HCT116 (cell line): ENCODE measurements around the gene EXOC4. TPM values are rescaled to one million over a fixed set of nuclear protein-coding genes. Genes with fewer than 3 reads are reported as not detected.

Experiments used
- ATAC-seq: fragments of 200-7000 bp; cut with Tn5 transposase; 2 replicates; pipeline ENCODE4 v1.9.1; 2020; ENCODE audit warnings: mild to moderate bottlenecking, moderate library complexity
- BruUV-seq: library from RNA; stranded (reverse); fragments of 400-500 nt; replicated peaks from 2 replicates; lab custom pipeline; 2021; lab: Mats Ljungman, UMichigan
- CTCF ChIA-PET: fragments of 300-600 bp; sonication (Branson Sonifier 250); formaldehyde crosslinking; loops from one replicate; lab custom pipeline; 2021; ENCODE audit warnings: antibody characterized with exemption; lab: Charles Lee
- POLR2A ChIA-PET: fragments of 300-600, 350-600 bp; sonication (Branson Sonifier 250); formaldehyde crosslinking; loops from one replicate; lab custom pipeline; 2021; ENCODE audit warnings: antibody characterized with exemption; lab: Charles Lee
- RAD21 ChIA-PET, 2 experiments: fragments of 300-600 bp; sonication (Branson Sonifier 250); formaldehyde crosslinking; loops; one replicate each; lab custom pipeline; 2023; ENCODE audit warnings: low total read pairs in 2 of 2; ENCODE audit not compliant: uncharacterized antibody in 2 of 2, unreplicated experiment in 2 of 2, low non-redundant PET in 1 of 2; lab: Charles Lee
- DNase-seq: peaks from one replicate; pipeline ENCODE4 v3.0.0-alpha.2; 2010; ENCODE audit warnings: low read depth, low spot score
- H2AFZ ChIP-seq: fragments of 200-600 bp; shearing (Covaris generic), sonication (generic); 2 replicates; pipeline ENCODE4 v1.6.1; 2017; ENCODE audit warnings: low read depth, mixed run types, mixed read lengths, antibody characterized with exemption, low read length; ENCODE audit not compliant: poor library complexity, severe bottlenecking
- H3K27ac ChIP-seq: 2 replicates; pipeline ENCODE4 v1.5.1; 2012; ENCODE audit warnings: low read depth, low read length
- H3K27me3 ChIP-seq: fragments of 200-600 bp; sonication (generic); 2 replicates; pipeline ENCODE4 v1.6.1; 2016; ENCODE audit warnings: mixed run types, low read length, mixed read lengths; ENCODE audit not compliant: insufficient read depth
- H3K36me3 ChIP-seq, 2 experiments: fragments of 200-500 bp in 1 of 2; fragments of 200-600 bp in 1 of 2; sonication (Bioruptor generic) in 1 of 2; sonication (generic) in 1 of 2; 2 replicates each; pipeline versions ENCODE4 v1.5.1 to v1.6.1; 2014 to 2016; ENCODE audit warnings: low read length in 2 of 2, inconsistent platforms in 1 of 2, mixed read lengths in 1 of 2, mixed run types in 1 of 2; ENCODE audit not compliant: insufficient read depth in 2 of 2, control insufficient read depth in 1 of 2
- H3K4me1 ChIP-seq, 2 experiments: fragments of 200-600 bp in 1 of 2; sonication (generic) in 1 of 2; 2 replicates each; pipeline versions ENCODE4 v1.5.1 to v1.6.1; 2012 to 2017; ENCODE audit warnings: low read length in 2 of 2, inconsistent platforms in 1 of 2, mild to moderate bottlenecking in 1 of 2, mixed read lengths in 1 of 2, mixed run types in 1 of 2, moderate library complexity in 1 of 2; ENCODE audit not compliant: insufficient read depth in 2 of 2, control insufficient read depth in 1 of 2
- H3K4me2 ChIP-seq: fragments of 200-600 bp; sonication (generic); 2 replicates; pipeline ENCODE4 v1.6.1; 2017; ENCODE audit warnings: mixed run types, low read length, mixed read lengths
- H3K4me3 ChIP-seq, 2 experiments: fragments of 200-600 bp in 1 of 2; sonication (generic) in 1 of 2; replicated peaks in 1 of 2; 2 replicates each; pipeline ENCODE4 v1.5.1; 2011 to 2016; ENCODE audit warnings: low read length in 2 of 2, control low read depth in 1 of 2, low read depth in 1 of 2, mild to moderate bottlenecking in 1 of 2, mixed read lengths in 1 of 2, mixed run types in 1 of 2
- H3K79me2 ChIP-seq: fragments of 200-600 bp; sonication (generic); 2 replicates; pipeline ENCODE4 v1.6.1; 2017; ENCODE audit warnings: mild to moderate bottlenecking, mixed run types, low read length, moderate library complexity, mixed read lengths; ENCODE audit not compliant: insufficient read depth
- H3K9ac ChIP-seq: fragments of 200-600 bp; sonication (generic); 2 replicates; pipeline ENCODE4 v1.6.1; 2016; ENCODE audit warnings: low read length, mixed read lengths
- H3K9me2 ChIP-seq: fragments of 200-600 bp; sonication (generic), shearing (Covaris generic); 2 replicates; pipeline ENCODE4 v1.6.1; 2017; ENCODE audit warnings: mixed run types, mild to moderate bottlenecking, moderate library complexity; ENCODE audit not compliant: insufficient read depth
- H3K9me3 ChIP-seq, 2 experiments: fragments of 200-500 bp in 1 of 2; fragments of 200-600 bp in 1 of 2; sonication (Bioruptor generic) in 1 of 2; sonication (generic) in 1 of 2; 2 replicates each; pipeline ENCODE4 v1.6.1; 2014 to 2017; ENCODE audit warnings: low read length in 2 of 2, mixed read lengths in 2 of 2, inconsistent platforms in 1 of 2, low read depth in 1 of 2, mild to moderate bottlenecking in 1 of 2, mixed run types in 1 of 2, moderate library complexity in 1 of 2; ENCODE audit not compliant: control insufficient read depth in 1 of 2, insufficient read depth in 1 of 2
- H4K20me1 ChIP-seq: fragments of 200-600 bp; sonication (generic), shearing (Covaris generic); 2 replicates; pipeline ENCODE4 v1.6.1; 2017; ENCODE audit warnings: mixed run types, mild to moderate bottlenecking, moderate library complexity; ENCODE audit not compliant: insufficient read depth
- CBX3 ChIP-seq: IDR thresholded peaks from 2 replicates; pipeline ENCODE4 v1.6.1; 2012; ENCODE audit warnings: low read depth
- ELF1 ChIP-seq: IDR thresholded peaks from 2 replicates; pipeline ENCODE4 v1.6.1; 2012; ENCODE audit warnings: low read depth, borderline replicate concordance
- EZH2phosphoT487 ChIP-seq: fragments of 200-600 bp; IDR thresholded peaks from 2 replicates; pipeline ENCODE4 v1.6.1; 2018; ENCODE audit warnings: antibody characterized with exemption, borderline replicate concordance
- FOSL1 ChIP-seq: IDR thresholded peaks from 2 replicates; pipeline ENCODE4 v1.6.1; 2012; ENCODE audit warnings: low read depth
- POLR2A ChIP-seq: IDR thresholded peaks from 2 replicates; pipeline ENCODE4 v1.7.0; 2011; ENCODE audit warnings: borderline replicate concordance; ENCODE audit not compliant: insufficient read depth, insufficient read length; ENCODE audit errors: extremely low read depth
- POLR2AphosphoS5 ChIP-seq: IDR thresholded peaks from 2 replicates; pipeline ENCODE4 v1.6.1; 2011; ENCODE audit warnings: mild to moderate bottlenecking, low read depth, low read length, moderate library complexity
- RAD21 ChIP-seq: IDR thresholded peaks from 2 replicates; pipeline ENCODE4 v1.6.1; 2012; ENCODE audit warnings: low read depth, mild to moderate bottlenecking
- REST ChIP-seq: IDR thresholded peaks from 2 replicates; pipeline ENCODE4 v1.6.1; 2012; ENCODE audit warnings: low read depth
- SIN3A ChIP-seq: IDR thresholded peaks from 2 replicates; pipeline ENCODE4 v1.6.1; 2012; ENCODE audit warnings: low read depth
- SP1 ChIP-seq: IDR thresholded peaks from 2 replicates; pipeline ENCODE4 v1.6.1; 2012; ENCODE audit warnings: low read depth
- SRF ChIP-seq: IDR thresholded peaks from 2 replicates; pipeline ENCODE4 v1.6.1; 2012; ENCODE audit warnings: low read depth
- TCF7L2 ChIP-seq: IDR thresholded peaks from 2 replicates; pipeline ENCODE4 v1.7.0; 2011; ENCODE audit warnings: borderline replicate concordance, inconsistent platforms; ENCODE audit not compliant: insufficient read depth, insufficient read length; ENCODE audit errors: extremely low read depth
- YY1 ChIP-seq: IDR thresholded peaks from 2 replicates; pipeline ENCODE4 v1.6.1; 2011; ENCODE audit warnings: low read length, low read depth, moderate library complexity, mild to moderate bottlenecking; ENCODE audit not compliant: insufficient replicate concordance; ENCODE audit errors: extremely low read depth
- ZBTB33 ChIP-seq: IDR thresholded peaks from 2 replicates; pipeline ENCODE4 v1.6.1; 2011; ENCODE audit warnings: mild to moderate bottlenecking, low read length, moderate library complexity; ENCODE audit not compliant: insufficient replicate concordance; ENCODE audit errors: extremely low read depth
- ZFX ChIP-seq: fragments of 450-650 bp; IDR thresholded peaks from 2 replicates; pipeline ENCODE4 v1.6.1; 2017
- intact Hi-C: fragments of 100-400 bp; cut with micrococcal nuclease; formaldehyde crosslinking; loops from 2 replicates; pipeline ENCODE4 v1.10.0; 2022
- total RNA-seq: library from RNA; stranded (reverse); gene quantifications from one replicate; pipeline ENCODE4 v1.2.1, GENCODE V29; 2021; ENCODE audit not compliant: unreplicated experiment
- TF ChIP-seq, protein P1 (sequence below), 3 experiments: fragments of 200-600 bp in 1 of 3; sonication (generic) in 1 of 3; IDR thresholded peaks in 2 of 3; conservative IDR thresholded peaks in 1 of 3; 2 replicates each; pipeline ENCODE4 v1.5.1; 2012 to 2017; ENCODE audit warnings: low read depth in 2 of 3, low read length in 2 of 3, antibody characterized with exemption in 1 of 3, borderline replicate concordance in 1 of 3, control low read depth in 1 of 3, mild to moderate bottlenecking in 1 of 3, mixed read lengths in 1 of 3, mixed run types in 1 of 3, moderate library complexity in 1 of 3; ENCODE audit not compliant: insufficient read depth in 1 of 3
- TF ChIP-seq, protein P2 (sequence below): IDR thresholded peaks from 2 replicates; pipeline ENCODE4 v1.6.1; 2012

The EXOC4 gene
- total RNA-seq, 1 experiment from 2014 or later = 40.3 TPM

- ATAC-seq = no peak
- no TSS peak for BruUV-seq
Measured at GRCh38 chr7:133845005-133845404, 592.1 kb downstream of the EXOC4 start.

More at GRCh38 chr7:133845005-133845404, 592.1 kb downstream of the EXOC4 start:
- Histone ChIP-seq H3K27ac (no peak overlapping the region), H2AFZ (no peak overlapping the region), H3K4me3 (no peak overlapping the region), H3K27me3 (no peaks in the 10 kb centered on the region), H4K20me1 (no peaks in the 10 kb centered on the region), H3K36me3 (no peaks in the 10 kb centered on the region), H3K9me3 (no peaks in the 10 kb centered on the region), H3K9ac (no peak overlapping the region), H3K9me2 (no peaks in the 10 kb centered on the region), H3K4me1 (no peaks in the 10 kb centered on the region), H3K4me2 (no peak overlapping the region), H3K79me2 (no peaks in the 10 kb centered on the region)
- POLR2A ChIA-PET = no interaction called here
- intact Hi-C loops = no loop called here
- CTCF ChIA-PET = no interaction called here
- RAD21 ChIA-PET = no interaction called here
- TF ChIP-seq, protein P1, sequence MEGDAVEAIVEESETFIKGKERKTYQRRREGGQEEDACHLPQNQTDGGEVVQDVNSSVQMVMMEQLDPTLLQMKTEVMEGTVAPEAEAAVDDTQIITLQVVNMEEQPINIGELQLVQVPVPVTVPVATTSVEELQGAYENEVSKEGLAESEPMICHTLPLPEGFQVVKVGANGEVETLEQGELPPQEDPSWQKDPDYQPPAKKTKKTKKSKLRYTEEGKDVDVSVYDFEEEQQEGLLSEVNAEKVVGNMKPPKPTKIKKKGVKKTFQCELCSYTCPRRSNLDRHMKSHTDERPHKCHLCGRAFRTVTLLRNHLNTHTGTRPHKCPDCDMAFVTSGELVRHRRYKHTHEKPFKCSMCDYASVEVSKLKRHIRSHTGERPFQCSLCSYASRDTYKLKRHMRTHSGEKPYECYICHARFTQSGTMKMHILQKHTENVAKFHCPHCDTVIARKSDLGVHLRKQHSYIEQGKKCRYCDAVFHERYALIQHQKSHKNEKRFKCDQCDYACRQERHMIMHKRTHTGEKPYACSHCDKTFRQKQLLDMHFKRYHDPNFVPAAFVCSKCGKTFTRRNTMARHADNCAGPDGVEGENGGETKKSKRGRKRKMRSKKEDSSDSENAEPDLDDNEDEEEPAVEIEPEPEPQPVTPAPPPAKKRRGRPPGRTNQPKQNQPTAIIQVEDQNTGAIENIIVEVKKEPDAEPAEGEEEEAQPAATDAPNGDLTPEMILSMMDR (IDR thresholded peaks at IDR 0.05 in 2 of 3, conservative IDR thresholded peaks at IDR 0.05 in 1 of 3; ENCODE audit: borderline replicate concordance in 1 of 3, insufficient read depth in 1 of 3, low read depth in 2 of 3, low read length in 2 of 3) = no peak
- TF ChIP-seq YY1 = no peak
- TF ChIP-seq ZBTB33 = no peak
- TF ChIP-seq, protein P2, sequence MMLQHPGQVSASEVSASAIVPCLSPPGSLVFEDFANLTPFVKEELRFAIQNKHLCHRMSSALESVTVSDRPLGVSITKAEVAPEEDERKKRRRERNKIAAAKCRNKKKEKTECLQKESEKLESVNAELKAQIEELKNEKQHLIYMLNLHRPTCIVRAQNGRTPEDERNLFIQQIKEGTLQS = no peak
- no peak for TF ChIP-seq EZH2phosphoT487
- no peak for TF ChIP-seq TCF7L2
- no peak for TF ChIP-seq CBX3
- TF ChIP-seq RAD21 = no peak
- no peak for TF ChIP-seq REST
- TF ChIP-seq POLR2AphosphoS5 = no peak
- TF ChIP-seq POLR2A = no peak
- no peak for TF ChIP-seq SP1
- no peak for TF ChIP-seq ZFX
- no peak for TF ChIP-seq ELF1
- TF ChIP-seq SIN3A = no peak
- TF ChIP-seq FOSL1 = no peak
- no peak for TF ChIP-seq SRF
- DNase-seq = no peak
